ENCODE results near the gene UNK.
"Not testable (repeated sequence)": the region's sequence is repeated elsewhere in the genome, so short reads cannot be mapped to it uniquely, and the experiment has no call there.

UNK gene

DNA sequence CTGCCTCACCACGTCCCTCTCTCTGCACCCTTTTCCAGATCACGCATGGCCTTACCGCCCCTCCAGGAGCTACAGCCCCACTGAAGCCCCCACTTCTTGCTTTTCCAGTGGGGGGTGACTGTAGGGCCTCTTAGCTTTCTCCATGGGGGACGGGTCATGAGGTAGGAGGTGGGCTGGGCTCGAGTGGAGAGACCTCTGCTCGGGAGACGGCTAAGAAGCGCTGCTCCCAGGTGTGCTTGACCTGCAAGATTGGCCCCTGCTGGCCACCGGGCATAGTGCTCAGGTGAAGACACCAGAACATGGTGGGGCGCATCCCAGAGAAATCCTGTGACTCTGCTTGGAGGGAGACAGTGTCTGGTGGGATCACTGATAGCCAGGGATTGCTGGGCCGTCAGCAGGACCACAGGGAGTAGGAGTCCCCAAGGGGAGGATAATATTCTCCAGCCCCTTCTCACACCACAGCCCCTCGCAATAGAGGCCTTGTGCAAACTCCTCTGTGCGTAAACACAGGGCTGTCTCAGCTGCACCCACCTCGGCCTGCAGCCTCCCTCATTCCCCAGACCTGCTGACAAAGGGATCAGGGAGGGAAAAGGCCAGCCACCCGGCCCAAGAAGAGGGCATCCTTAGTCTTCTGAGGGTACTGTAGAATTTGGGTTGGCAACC, 10.7 kb upstream of the UNK start:
- TF ChIP-seq CTCF (conservative IDR thresholded peaks at IDR 0.05; ENCODE audit: control insufficient read depth, insufficient read depth, low read depth, low read length), result no peak
- no peak for DNase-seq (ENCODE audit: low read depth)
- H3K4me3 ChIP-seq (ENCODE audit: control insufficient read depth, low read depth, low read length), result no peak overlapping the region

DNA sequence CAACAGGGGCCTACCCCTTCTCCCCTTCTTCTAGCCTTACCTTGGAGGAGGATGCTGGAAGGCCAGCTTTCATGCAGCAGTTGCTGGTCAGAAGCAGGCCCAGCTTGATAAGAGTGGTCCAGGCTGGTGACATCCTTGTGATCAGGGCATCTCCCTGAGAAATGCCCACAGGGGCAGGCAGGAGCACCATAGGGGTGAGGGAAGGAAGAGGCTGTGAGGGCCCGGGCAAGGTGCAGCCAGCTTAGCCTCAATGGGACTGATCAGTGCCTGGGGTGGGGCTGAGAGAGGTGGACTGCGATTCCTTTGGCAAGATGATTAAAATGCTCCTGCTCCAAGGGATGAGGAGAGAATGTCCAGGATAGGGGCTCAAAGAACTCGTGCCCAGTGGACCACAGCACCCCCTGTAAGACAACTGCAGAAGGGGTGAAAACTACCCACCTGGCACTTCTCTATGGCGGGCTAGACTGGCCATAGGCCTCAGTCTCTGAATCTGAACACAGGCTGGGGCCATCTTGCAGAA, 10.1 kb upstream of the UNK start:
- no peak for TF ChIP-seq CTCF (conservative IDR thresholded peaks at IDR 0.05; ENCODE audit: control insufficient read depth, insufficient read depth, low read depth, low read length)
- no peak overlapping the region for H3K4me3 ChIP-seq (ENCODE audit: control insufficient read depth, low read depth, low read length)
- no peak for DNase-seq (ENCODE audit: low read depth)

GRCh38 chr17:75774991-75775668, 9.5 kb upstream of the UNK start:
- DNase-seq (ENCODE audit: low read depth), result peak; percentile 22
- no peak overlapping the region for H3K4me3 ChIP-seq (ENCODE audit: control insufficient read depth, low read depth, low read length)
- TF ChIP-seq CTCF (conservative IDR thresholded peaks at IDR 0.05; ENCODE audit: control insufficient read depth, insufficient read depth, low read depth, low read length), result no peak

GRCh38 chr17:75776386-75777295, 8.0 kb upstream of the UNK start:
- TF ChIP-seq CTCF (conservative IDR thresholded peaks at IDR 0.05; ENCODE audit: control insufficient read depth, insufficient read depth, low read depth, low read length), result no peak
- peak; percentile 25 for DNase-seq (ENCODE audit: low read depth)
- peak overlapping the region; percentile 88 for H3K4me3 ChIP-seq (ENCODE audit: control insufficient read depth, low read depth, low read length)

- no peak for TF ChIP-seq CTCF (conservative IDR thresholded peaks at IDR 0.05; ENCODE audit: control insufficient read depth, insufficient read depth, low read depth, low read length)
- DNase-seq (ENCODE audit: low read depth), result peak; percentile 32
- peak overlapping the region; percentile 88 for H3K4me3 ChIP-seq (ENCODE audit: control insufficient read depth, low read depth, low read length)
Measured at GRCh38 chr17:75777296-75777922, 7.2 kb upstream of the UNK start.

GRCh38 chr17:75778066-75778860, 6.3 kb upstream of the UNK start:
- H3K4me3 ChIP-seq (ENCODE audit: control insufficient read depth, low read depth, low read length), result peak overlapping the region; percentile 88
- DNase-seq (ENCODE audit: low read depth), result not testable (repeated sequence)

All from fibroblast of mammary gland (primary cell).